HepG2 (cell line): ENCODE measurements around the gene ANKS3. TPM values are rescaled to one million over a fixed set of nuclear protein-coding genes. Genes with fewer than 3 reads are reported as not detected.
A peak's percentile ranks its signal among the peaks of the same experiment; 100 is the strongest.

Experiments
- ATAC-seq: fragments of 200-7000 bp; cut with Tn5 transposase; 3 replicates; pipeline ENCODE4 v1.9.1; 2020; ENCODE audit warnings: mild to moderate bottlenecking, moderate library complexity
- BruUV-seq: library from RNA; stranded (reverse); fragments of 400-500 nt; replicated peaks from 2 replicates; lab custom pipeline; 2021; lab: Mats Ljungman, UMichigan
- CTCF ChIA-PET: fragments of 300-600 bp; formaldehyde crosslinking; extraction: SDS; loops from one replicate; lab custom pipeline; 2021; ENCODE audit warnings: low total read pairs, inconsistent platforms, low intra/inter-chr PET ratio; lab: Yijun Ruan, JAX
- POLR2A ChIA-PET: fragments of 350-600 bp; sonication (Branson Sonifier 250); formaldehyde crosslinking; loops from one replicate; lab custom pipeline; 2020; ENCODE audit warnings: antibody characterized with exemption, inconsistent platforms; lab: Yijun Ruan, JAX
- DNase-seq: peaks from one replicate; pipeline ENCODE4 v3.0.0-alpha.2; 2015; ENCODE audit warnings: low spot score
- FAIRE-seq: peaks from 3 replicates; lab custom pipeline; 2011; peaks lifted over from hg19 to GRCh38; lab: Jason Lieb, UNC
- H2AFZ ChIP-seq: one replicate; pipeline ENCODE4 v1.6.1; 2011; ENCODE audit warnings: low read length, inconsistent platforms
- H3K27ac ChIP-seq: fragments of 300-600 bp; 3 replicates; pipeline ENCODE4 v1.8.0; 2011; ENCODE audit warnings: mixed run types, mild to moderate bottlenecking, mixed read lengths, low read length, inconsistent platforms; ENCODE audit not compliant: insufficient read depth; ENCODE audit errors: extremely low read length
- H3K27me3 ChIP-seq, 2 experiments: fragments of 200-600 bp in 1 of 2; 2 replicates in 1 of 2; 3 replicates in 1 of 2; pipeline versions ENCODE4 v1.6.0 to v1.8.0; 2011; ENCODE audit warnings: low read length in 2 of 2, mild to moderate bottlenecking in 2 of 2, moderate library complexity in 2 of 2, inconsistent platforms in 1 of 2; ENCODE audit not compliant: insufficient read depth in 2 of 2, control insufficient read depth in 1 of 2
- H3K36me3 ChIP-seq, 2 experiments: fragments of 200-600 bp in 1 of 2; replicated peaks in 1 of 2; 2 replicates in 1 of 2; 3 replicates in 1 of 2; pipeline versions ENCODE4 v1.5.1 to v1.8.0; 2011; ENCODE audit warnings: low read length in 2 of 2, inconsistent platforms in 1 of 2; ENCODE audit not compliant: insufficient read depth in 2 of 2, control insufficient read depth in 1 of 2
- H3K4me1 ChIP-seq: 2 replicates; pipeline ENCODE4 v1.5.1; 2012; ENCODE audit warnings: low read length, inconsistent platforms; ENCODE audit not compliant: insufficient read depth
- H3K4me2 ChIP-seq: 2 replicates; pipeline ENCODE4 v1.6.0; 2011; ENCODE audit warnings: low read depth, low read length, inconsistent platforms
- H3K4me3 ChIP-seq, 3 experiments: fragments of 200-600 bp in 1 of 3; sonication (generic), shearing (Covaris generic) in 1 of 3; replicated peaks in 1 of 3; 2 replicates each; pipeline ENCODE4 v1.5.1; 2011 to 2016; ENCODE audit warnings: low read length in 3 of 3, inconsistent platforms in 2 of 3, low read depth in 2 of 3, mild to moderate bottlenecking in 2 of 3, control low read depth in 1 of 3, mixed read lengths in 1 of 3; ENCODE audit not compliant: insufficient read depth in 1 of 3
- H3K79me2 ChIP-seq: one replicate; pipeline ENCODE4 v1.6.1; 2011; ENCODE audit warnings: low read length, inconsistent platforms; ENCODE audit not compliant: insufficient read depth
- H3K9ac ChIP-seq: 2 replicates; pipeline ENCODE4 v1.6.0; 2011; ENCODE audit warnings: mild to moderate bottlenecking, low read depth, low read length, inconsistent platforms; ENCODE audit not compliant: insufficient read depth
- H3K9me3 ChIP-seq: 2 replicates; pipeline ENCODE4 v1.5.1; 2012; ENCODE audit warnings: mild to moderate bottlenecking, low read length
- H4K20me1 ChIP-seq: 2 replicates; pipeline ENCODE4 v1.6.0; 2011; ENCODE audit warnings: inconsistent platforms, mild to moderate bottlenecking, low read length, moderate library complexity; ENCODE audit not compliant: insufficient read depth
- ELF3 ChIP-seq: IDR thresholded peaks from 2 replicates; pipeline ENCODE4 v1.6.1; 2016; ENCODE audit warnings: missing genetic modification reagents, missing compliant biosample characterization
- ERF ChIP-seq: IDR thresholded peaks from 2 replicates; pipeline ENCODE4 v1.6.1; 2018; ENCODE audit warnings: missing biosample characterization, missing genetic modification reagents
- FOXA1 ChIP-seq, 2 experiments: fragments of 450-650 bp in 1 of 2; sonication (generic) in 1 of 2; formaldehyde crosslinking in 1 of 2; IDR thresholded peaks; 2 replicates each; pipeline versions ENCODE4 v1.4.0 to v1.6.1; 2016 to 2020; ENCODE audit warnings: missing genetic modification reagents in 1 of 2
- PLRG1 ChIP-seq: fragments of 450-650 bp; conservative IDR thresholded peaks from 2 replicates; pipeline ENCODE4 v1.6.1; 2016
- REL ChIP-seq: sonication (generic); formaldehyde crosslinking; conservative IDR thresholded peaks from 2 replicates; pipeline ENCODE4 v1.8.0; 2022; ENCODE audit warnings: mild to moderate bottlenecking, missing genetic modification reagents, moderate library complexity
- SALL1 ChIP-seq: sonication (generic); formaldehyde crosslinking; IDR thresholded peaks from 2 replicates; pipeline ENCODE4 v1.8.0; 2022; ENCODE audit warnings: mild to moderate bottlenecking, missing genetic modification reagents
- SRSF1 ChIP-seq: fragments of 200-400 bp; formaldehyde crosslinking; optimal IDR thresholded peaks from 2 replicates; pipeline ENCODE3; 2017; ENCODE audit warnings: mild to moderate bottlenecking, low read depth, low read length, moderate library complexity
- THRA ChIP-seq: sonication (generic); formaldehyde crosslinking; IDR thresholded peaks from 2 replicates; pipeline ENCODE4 v1.4.0; 2020; ENCODE audit warnings: missing genetic modification reagents, borderline replicate concordance
- YEATS4 ChIP-seq: sonication (generic); formaldehyde crosslinking; IDR thresholded peaks from 2 replicates; pipeline ENCODE4 v1.4.0; 2020; ENCODE audit warnings: missing genetic modification reagents, borderline replicate concordance
- ZBTB2 ChIP-seq: sonication (generic); formaldehyde crosslinking; IDR thresholded peaks from 2 replicates; pipeline ENCODE4 v1.8.0; 2022; ENCODE audit warnings: low read depth, missing genetic modification reagents
- ZBTB8A ChIP-seq: sonication (generic); formaldehyde crosslinking; IDR thresholded peaks from 2 replicates; pipeline ENCODE4 v1.4.0; 2020; ENCODE audit warnings: mild to moderate bottlenecking, low read depth, missing genetic modification reagents, borderline replicate concordance
- ZFYVE20 ChIP-seq: sonication (generic); formaldehyde crosslinking; IDR thresholded peaks from 2 replicates; pipeline ENCODE4 v1.8.0; 2023; ENCODE audit warnings: low read depth, mild to moderate bottlenecking, moderate library complexity, missing genetic modification reagents, borderline replicate concordance
- ZNF251 ChIP-seq: sonication (generic); formaldehyde crosslinking; IDR thresholded peaks from 2 replicates; pipeline ENCODE4 v1.9.0; 2021; ENCODE audit warnings: mild to moderate bottlenecking, missing genetic modification reagents
- ZNF30 ChIP-seq: sonication (generic); formaldehyde crosslinking; IDR thresholded peaks from 2 replicates; pipeline ENCODE4 v1.5.0; 2020; ENCODE audit warnings: mild to moderate bottlenecking, missing genetic modification reagents
- ZNF33B ChIP-seq: sonication (generic); formaldehyde crosslinking; IDR thresholded peaks from 2 replicates; pipeline ENCODE4 v1.5.1; 2020; ENCODE audit warnings: mild to moderate bottlenecking, missing genetic modification reagents
- ZUFSP ChIP-seq: sonication (generic); formaldehyde crosslinking; IDR thresholded peaks from 2 replicates; pipeline ENCODE4 v1.9.0; 2021; ENCODE audit warnings: missing genetic modification reagents, mild to moderate bottlenecking, borderline replicate concordance
- WGBS: methylation state at CpG from one replicate; pipeline ENCODE4 v1.1.6; 2017; ENCODE audit warnings: low lambda C conversion rate; 5-methylcytosine and 5-hydroxymethylcytosine counted together
- in situ Hi-C: cut with HindIII; loops from 2 replicates; pipeline ENCODE4 v1.10.0; 2017; ENCODE audit warnings: low pct_unique_long_range_greater_than_20kb; ENCODE audit not compliant: extremely low pct_ligation_motif_present
- intact Hi-C: fragments of 100-400 bp; cut with micrococcal nuclease; formaldehyde crosslinking; loops from one replicate; pipeline ENCODE4 v1.10.0; 2022; ENCODE audit not compliant: unreplicated experiment
- polyA plus RNA-seq, 8 experiments: library from polyadenylated mRNA; depleted of rRNA in 3 of 8; stranded (reverse) in 7 of 8; unstranded in 1 of 8; fragments of >200 nt; fragmentation: Illumina TruSeq in 4 of 8; extraction: Trizol in 4 of 8; gene quantifications; 2 replicates each; pipeline versions ENCODE4 v1.2.1 to v1.2.3, GENCODE V29; 2011 to 2016; ENCODE audit warnings: low read depth in 4 of 8, missing spikeins in 1 of 8, mixed read lengths in 1 of 8; ENCODE audit not compliant: insufficient read depth in 1 of 8
- total RNA-seq, 5 experiments: library from RNA; depleted of rRNA; stranded (reverse); fragments of >200 nt; fragmentation: Illumina TruSeq; extraction: Trizol; gene quantifications; 2 replicates each; pipeline ENCODE4 v1.2.3, GENCODE V29; 2016; ENCODE audit warnings: low read depth in 1 of 5

The ANKS3 gene
- total and polyA plus RNA-seq, 2 of the 13 experiments (the other 11 are each of a cell fraction or from before 2014, with no cell fraction given), result 11.4 to 15.9 TPM

DNA sequence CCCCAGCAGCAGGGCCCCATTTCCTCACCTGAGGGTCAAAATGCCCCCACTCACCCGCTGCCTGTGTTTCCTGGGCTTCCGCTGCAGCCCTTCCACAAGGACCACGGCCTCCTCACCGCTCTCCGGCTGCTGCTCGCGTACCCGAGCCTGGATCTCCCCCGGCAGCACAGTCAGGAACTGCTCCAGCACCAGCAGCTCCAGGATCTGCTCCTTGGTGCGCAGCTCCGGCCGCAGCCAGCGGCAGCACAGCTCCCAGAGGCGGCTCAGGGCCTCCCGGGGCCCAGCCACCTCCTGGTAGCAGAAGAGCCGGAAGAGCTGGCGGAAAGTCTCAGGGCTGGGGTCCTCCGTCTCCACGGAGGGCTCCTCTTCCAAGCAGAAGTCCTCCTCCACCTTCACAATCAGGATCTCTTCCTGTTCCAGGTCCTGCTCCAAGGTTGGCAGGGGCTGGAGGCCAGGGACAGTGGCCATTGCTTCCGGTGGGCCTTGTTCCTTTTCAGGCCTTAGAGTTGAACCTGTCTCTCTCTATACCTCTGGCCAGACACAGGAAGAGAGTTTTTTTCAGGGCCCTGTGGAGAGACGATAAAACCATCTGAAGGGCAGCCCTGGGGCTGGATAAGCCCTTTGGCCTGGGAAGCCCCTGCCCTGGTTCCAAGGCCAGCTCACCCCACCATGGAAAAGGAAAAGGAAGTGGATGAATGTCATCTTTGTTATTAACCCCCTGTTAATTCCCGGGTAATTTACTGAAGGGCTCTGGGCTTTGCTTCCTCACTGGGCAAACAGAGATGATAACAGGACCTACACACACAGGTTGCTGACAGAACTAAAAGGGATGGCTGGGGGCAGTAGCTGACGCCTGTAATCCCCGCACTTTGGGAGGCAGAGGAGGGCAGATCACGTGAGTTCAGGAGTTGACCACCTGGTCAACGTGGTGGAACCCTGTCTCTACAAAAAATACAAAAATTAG is 31.7 kb upstream of the ANKS3 start:
- peak; percentile 75 for DNase-seq
- peak overlapping the region; percentile 78 for H3K27ac ChIP-seq
- H3K4me2 ChIP-seq, result peak overlapping the region; percentile 99
- peaks cover 19% of the 10 kb centered on the region for H3K79me2 ChIP-seq
- ChIA-PET POLR2A (interaction anchor here (1.4 kb wide), 2 partner anchors 31 to 101 kb away, joined by 4 to 8 read pairs; partner anchors contain the start of genes ANKS3 and DNAAF8), CTCF (no interaction called here)
- FAIRE-seq, result peak; percentile 48
- in situ Hi-C loops (no loop called here), intact Hi-C loops (loop anchor here (2.0 to 5.0 kb wide), 2 partner anchors 37 to 52 kb away; partner anchors contain the start of gene ROGDI)
- WGBS, result 59% methylated on average over 15 of the region's 26 CpGs
- H2AFZ ChIP-seq, result no peak overlapping the region
- peak overlapping the region; percentile 92 for H3K9ac ChIP-seq
- H3K9me3 ChIP-seq, result no peaks in the 10 kb centered on the region
- peak; percentile 16 for ATAC-seq
- H3K27me3 ChIP-seq, result no peaks in the 10 kb centered on the region; a peak in 1 of 5 replicates
- no peaks in the 10 kb centered on the region for H4K20me1 ChIP-seq
- H3K4me3 ChIP-seq, result peak overlapping the region; percentile 91 to 92 (median 91)
- peaks cover 13 to 34% of the 10 kb centered on the region in 2 experiments; a peak in 4 of 5 replicates for H3K36me3 ChIP-seq
- no TSS peak for BruUV-seq
- peaks cover 37% of the 10 kb centered on the region for H3K4me1 ChIP-seq
- TF ChIP-seq ERF (CRISPR knock-in tag) (no peak), REL (CRISPR knock-in tag) (no peak), ZNF251 (CRISPR knock-in tag) (no peak), SALL1 (CRISPR knock-in tag) (peak; percentile 14; the same call in 1 of the 2 replicates), THRA (CRISPR knock-in tag) (no peak), PLRG1 (no peak), ZNF30 (CRISPR knock-in tag) (no peak), FOXA1 (IDR thresholded peaks at IDR 0.05) (no peak), FOXA1 (CRISPR knock-in tag; IDR thresholded peaks at IDR 0.05) (no peak), ZBTB8A (no peak), ZNF33B (CRISPR knock-in tag) (no peak), ZFYVE20 (CRISPR knock-in tag) (no peak), ZBTB2 (CRISPR knock-in tag) (no peak), ELF3 (CRISPR knock-in tag) (peak; percentile 25; the same call in 1 of the 2 replicates), YEATS4 (CRISPR knock-in tag) (peak; percentile 30; the same call in 1 of the 2 replicates), SRSF1 (no peak), ZUFSP (no peak)
